ENCODE data around the gene TNNI2. TPM values are rescaled to one million over a fixed set of nuclear protein-coding genes. Genes with fewer than 3 reads are reported as not detected.

The TNNI2 gene
- total RNA-seq, 2 experiments from 2014 or later: 2.5 to 14.3 TPM

DNA sequence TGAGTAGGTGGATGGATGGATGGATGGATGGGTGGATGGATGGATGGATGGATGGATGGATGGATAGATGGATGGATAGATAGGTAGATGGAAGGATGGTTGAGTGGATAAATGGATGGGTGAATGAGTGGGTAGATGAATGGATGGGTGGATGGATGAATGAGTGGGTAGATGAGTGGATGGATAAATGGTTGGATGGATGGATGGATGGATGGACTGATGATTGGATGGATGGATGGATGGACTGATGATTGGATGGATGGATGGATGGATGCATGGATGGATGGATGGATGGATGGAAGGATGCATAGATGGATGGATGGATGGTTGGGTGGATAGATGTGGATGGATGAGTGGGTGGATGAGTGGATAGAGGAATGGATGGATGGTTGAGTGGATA, 17.2 kb upstream of the TNNI2 start:
- POLR2A ChIA-PET: no interaction called here
- BruUV-seq (replicated peaks): no TSS peak
- TF ChIP-seq CTCF (conservative IDR thresholded peaks at IDR 0.05; ENCODE audit: low read length): no peak
- no peak for TF ChIP-seq EZH2phosphoT487 (IDR thresholded peaks at IDR 0.05; ENCODE audit: borderline replicate concordance, low read depth, low read length)

GRCh38 chr11:1822648-1823375, 16.0 kb upstream of the TNNI2 start:
- intact Hi-C loops (cut with micrococcal nuclease; ENCODE audit: unreplicated experiment): no loop called here
- Histone ChIP-seq H3K9me2 (ENCODE audit: insufficient read depth, low read length) (no peaks in the 10 kb centered on the region), H3K4me3 (ENCODE audit: low read depth, low read length, poor library complexity, severe bottlenecking) (no peak overlapping the region), H3K9me3 (ENCODE audit: low read length) (no peaks in the 10 kb centered on the region), H4K20me1 (ENCODE audit: insufficient read depth, low read length) (no peaks in the 10 kb centered on the region), H3K4me2 (ENCODE audit: low read length) (no peak overlapping the region), H3K36me3 (ENCODE audit: insufficient read depth, low read length) (no peaks in the 10 kb centered on the region), H3K27ac (ENCODE audit: low read depth, low read length, poor library complexity, severe bottlenecking) (no peak overlapping the region), H3K4me1 (ENCODE audit: insufficient read depth, low read length, poor library complexity, severe bottlenecking) (no peaks in the 10 kb centered on the region), H3K79me2 (ENCODE audit: insufficient read depth, low read depth, low read length) (no peaks in the 10 kb centered on the region), H2AFZ (ENCODE audit: low read length) (no peak overlapping the region)
- TF ChIP-seq CTCF (conservative IDR thresholded peaks at IDR 0.05; ENCODE audit: low read length): no peak
- TF ChIP-seq EZH2phosphoT487 (IDR thresholded peaks at IDR 0.05; ENCODE audit: borderline replicate concordance, low read depth, low read length): no peak
- DNase-seq (ENCODE audit: low spot score): no peak
- BruUV-seq (replicated peaks): no TSS peak
- ChIA-PET POLR2A (no interaction called here), CTCF (ENCODE audit: unreplicated experiment) (no interaction called here)

More for the DNA sequence above, 17.2 kb upstream of the TNNI2 start:
- no peaks in the 10 kb centered on the region for H3K9me2 ChIP-seq (ENCODE audit: insufficient read depth, low read length)
- DNase-seq (ENCODE audit: low spot score): no peak
- CTCF ChIA-PET (ENCODE audit: unreplicated experiment): no interaction called here
- intact Hi-C loops (cut with micrococcal nuclease; ENCODE audit: unreplicated experiment): no loop called here
- no peak overlapping the region for H2AFZ ChIP-seq (ENCODE audit: low read length)
- no peaks in the 10 kb centered on the region for H3K36me3 ChIP-seq (ENCODE audit: insufficient read depth, low read length)
- H3K4me1 ChIP-seq (ENCODE audit: insufficient read depth, low read length, poor library complexity, severe bottlenecking): no peaks in the 10 kb centered on the region
- H3K27ac ChIP-seq (ENCODE audit: low read depth, low read length, poor library complexity, severe bottlenecking): no peak overlapping the region
- no peak overlapping the region for H3K4me2 ChIP-seq (ENCODE audit: low read length)
- H3K4me3 ChIP-seq (ENCODE audit: low read depth, low read length, poor library complexity, severe bottlenecking): no peak overlapping the region
- H3K79me2 ChIP-seq (ENCODE audit: insufficient read depth, low read depth, low read length): no peaks in the 10 kb centered on the region
- no peaks in the 10 kb centered on the region for H4K20me1 ChIP-seq (ENCODE audit: insufficient read depth, low read length)
- no peaks in the 10 kb centered on the region for H3K9me3 ChIP-seq (ENCODE audit: low read length)

- intact Hi-C loops (cut with micrococcal nuclease; ENCODE audit: unreplicated experiment): no loop called here
- CTCF ChIA-PET (ENCODE audit: unreplicated experiment): no interaction called here
- BruUV-seq (replicated peaks): no TSS peak
- H4K20me1 ChIP-seq (ENCODE audit: insufficient read depth, low read length): no peaks in the 10 kb centered on the region
- no peaks in the 10 kb centered on the region for H3K36me3 ChIP-seq (ENCODE audit: insufficient read depth, low read length)
- DNase-seq (ENCODE audit: low spot score): no peak
- H3K4me2 ChIP-seq (ENCODE audit: low read length): no peak overlapping the region
- TF ChIP-seq EZH2phosphoT487 (IDR thresholded peaks at IDR 0.05; ENCODE audit: borderline replicate concordance, low read depth, low read length) (no peak), CTCF (conservative IDR thresholded peaks at IDR 0.05; ENCODE audit: low read length) (no peak)
- H3K4me3 ChIP-seq (ENCODE audit: low read depth, low read length, poor library complexity, severe bottlenecking): no peak overlapping the region
- H3K79me2 ChIP-seq (ENCODE audit: insufficient read depth, low read depth, low read length): no peaks in the 10 kb centered on the region
- no peak overlapping the region for H2AFZ ChIP-seq (ENCODE audit: low read length)
- no peaks in the 10 kb centered on the region for H3K9me2 ChIP-seq (ENCODE audit: insufficient read depth, low read length)
- H3K4me1 ChIP-seq (ENCODE audit: insufficient read depth, low read length, poor library complexity, severe bottlenecking): no peaks in the 10 kb centered on the region
- POLR2A ChIA-PET: no interaction called here
- H3K9me3 ChIP-seq (ENCODE audit: low read length): no peaks in the 10 kb centered on the region
- H3K27ac ChIP-seq (ENCODE audit: low read depth, low read length, poor library complexity, severe bottlenecking): no peak overlapping the region
Observed at GRCh38 chr11:1823376-1824220, 15.2 kb upstream of the TNNI2 start.

Measured in OCI-LY7 (cell line).